ENCODE measurements around the gene ZNF343. TPM values are rescaled to one million over a fixed set of nuclear protein-coding genes. Genes with fewer than 3 reads are reported as not detected.

Gene ZNF343
- total and polyA plus RNA-seq, 10 of the 15 experiments (the other 5 are each of a cell fraction or from before 2014, with no cell fraction given) = 1.3 to 11.1 (median 9.0) TPM

- ATAC-seq = no peak
- RAD21 ChIA-PET (ENCODE audit: unreplicated experiment) = interaction anchor here (0.6 to 4.3 kb wide), 4 partner anchors 15 to 687 kb away, joined by 3 to 27 read pairs (median 4); no protein-coding TSS in a partner anchor
- Histone ChIP-seq H3K4me3 (no peak overlapping the region), H3K27ac (ENCODE audit: control insufficient read depth, insufficient read depth) (no peak overlapping the region), H3K4me2 (ENCODE audit: control insufficient read depth, insufficient read depth) (no peak overlapping the region), H3K9ac (ENCODE audit: control insufficient read depth, insufficient read depth, low read length) (no peak overlapping the region), H3K4me1 (ENCODE audit: control insufficient read depth, insufficient read depth, low read length) (no peaks in the 10 kb centered on the region), H3K36me3 (ENCODE audit: control insufficient read depth in 2 of 2, insufficient read depth in 2 of 2, low read length in 1 of 2) (no peaks in the 10 kb centered on the region), H2AFZ (ENCODE audit: control insufficient read depth, low read depth, low read length) (no peak overlapping the region), H3K9me3 (replicated peaks; ENCODE audit: control insufficient read depth, insufficient read depth, low read length) (no peaks in the 10 kb centered on the region), H3K79me2 (ENCODE audit: control insufficient read depth, insufficient read depth, low read length) (no peaks in the 10 kb centered on the region), H3K27me3 (replicated peaks in 1 of 2; ENCODE audit: control insufficient read depth in 2 of 2, insufficient read depth in 2 of 2, low read length in 1 of 2) (no peaks in the 10 kb centered on the region), H4K20me1 (ENCODE audit: control insufficient read depth, insufficient read depth) (no peaks in the 10 kb centered on the region)
- intact Hi-C loops (cut with micrococcal nuclease; ENCODE audit: unreplicated experiment) = loop anchor here (5.0 to 10.0 kb wide), 2 partner anchors 484 to 687 kb away; no protein-coding TSS in a partner anchor
- no peak for FAIRE-seq
- DNase-seq (ENCODE audit: low read depth, low spot score) = no peak
- in situ Hi-C loops (cut with MboI) = no loop called here
- no TSS peak for BruUV-seq (replicated peaks)
- no peak for TF ChIP-seq HDGF (IDR thresholded peaks at IDR 0.05)
- no peak for TF ChIP-seq ZZZ3 (IDR thresholded peaks at IDR 0.05; ENCODE audit: control insufficient read depth, insufficient read length, low read depth)
- no peak for TF ChIP-seq YBX1 (IDR thresholded peaks at IDR 0.05)
- TF ChIP-seq SIX5 (IDR thresholded peaks at IDR 0.05; ENCODE audit: low read depth, low read length, severe bottlenecking) = no peak
- no peak for TF ChIP-seq ZBTB11 (CRISPR knock-in tag; IDR thresholded peaks at IDR 0.05)
- TF ChIP-seq CEBPB (IDR thresholded peaks at IDR 0.05; ENCODE audit: borderline replicate concordance in 1 of 2, low read depth in 2 of 2, low read length in 2 of 2) = no peak
- TF ChIP-seq ZNF24 (IDR thresholded peaks at IDR 0.05) = no peak
- no peak for TF ChIP-seq ELK1 (IDR thresholded peaks at IDR 0.05; ENCODE audit: low read depth, low read length)
- no peak for TF ChIP-seq RFX5 (IDR thresholded peaks at IDR 0.05; ENCODE audit: low read depth, low read length)
- no peak for TF ChIP-seq EED (IDR thresholded peaks at IDR 0.05; ENCODE audit: low read depth)
- TF ChIP-seq USF1 (IDR thresholded peaks at IDR 0.05; ENCODE audit: borderline replicate concordance, extremely low read length, insufficient read depth, low read depth, low read length) = no peak
- TF ChIP-seq NR2C2 (IDR thresholded peaks at IDR 0.05; ENCODE audit: borderline replicate concordance, control insufficient read depth, insufficient read length, low read depth) = no peak
- TF ChIP-seq FOXM1 (IDR thresholded peaks at IDR 0.05; ENCODE audit: low read depth, low read length) = no peak
- TF ChIP-seq NFIC (IDR thresholded peaks at IDR 0.05; ENCODE audit: low read depth, low read length) = no peak
- no peak for TF ChIP-seq SREBF1 (IDR thresholded peaks at IDR 0.05; ENCODE audit: low read length)
- TF ChIP-seq SMC3 (IDR thresholded peaks at IDR 0.05; ENCODE audit: borderline replicate concordance, low read length) = no peak
- CTCF ChIA-PET = interaction anchor here (0.6 to 3.9 kb wide), 18 partner anchors 9 to 486 kb away, joined by 3 to 78 read pairs (median 6); partner anchors contain the start of gene SNRPB
- SMC1A ChIA-PET (ENCODE audit: uncharacterized antibody, unreplicated experiment) = interaction anchor here (1.0 to 2.9 kb wide), 6 partner anchors 17 to 486 kb away, joined by 3 to 29 read pairs (median 4); no protein-coding TSS in a partner anchor
- WGBS (ENCODE audit: insufficient coverage, insufficient replicate concordance, low lambda C conversion rate, missing lambda C conversion rate) = 47% methylated on average over 5 of the region's 5 CpGs
- POLR2A ChIA-PET = no interaction called here
Observed at GRCh38 chr20:2451422-2451821, 57.3 kb downstream of the ZNF343 start.
